C4-2B (cell line): Measurements from ENCODE around the gene PRRT4.

Experiments
- CTCF ChIP-seq: fragments of 450-650 bp; conservative IDR thresholded peaks from 2 replicates; pipeline ENCODE4 v1.5.1; 2017; ENCODE audit warnings: mild to moderate bottlenecking
- ZFX ChIP-seq: fragments of 450-650 bp; IDR thresholded peaks from 2 replicates; pipeline ENCODE4 v1.6.1; 2017

- TF ChIP-seq CTCF (no peak), ZFX (no peak)
These were observed 38.5 kb downstream of the PRRT4 start for GRCh38 chr7:128323040-128323439.
